ENCODE measurements around the gene LRRC23.
A peak's percentile ranks its signal among the peaks of the same experiment; 100 is the strongest.
"Not testable (repeated sequence)": the region's sequence is repeated elsewhere in the genome, so short reads cannot be mapped to it uniquely, and the experiment has no call there.

LRRC23 gene, protein sequence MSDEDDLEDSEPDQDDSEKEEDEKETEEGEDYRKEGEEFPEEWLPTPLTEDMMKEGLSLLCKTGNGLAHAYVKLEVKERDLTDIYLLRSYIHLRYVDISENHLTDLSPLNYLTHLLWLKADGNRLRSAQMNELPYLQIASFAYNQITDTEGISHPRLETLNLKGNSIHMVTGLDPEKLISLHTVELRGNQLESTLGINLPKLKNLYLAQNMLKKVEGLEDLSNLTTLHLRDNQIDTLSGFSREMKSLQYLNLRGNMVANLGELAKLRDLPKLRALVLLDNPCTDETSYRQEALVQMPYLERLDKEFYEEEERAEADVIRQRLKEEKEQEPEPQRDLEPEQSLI

GRCh38 chr12:6904280-6905276 is at the start of gene LRRC23:
LRRC23 (plus strand) TSS chr12:6904822; CDS start chr12:6905634, 812 bp downstream.
- peak; percentile 84 for DNase-seq

DNA sequence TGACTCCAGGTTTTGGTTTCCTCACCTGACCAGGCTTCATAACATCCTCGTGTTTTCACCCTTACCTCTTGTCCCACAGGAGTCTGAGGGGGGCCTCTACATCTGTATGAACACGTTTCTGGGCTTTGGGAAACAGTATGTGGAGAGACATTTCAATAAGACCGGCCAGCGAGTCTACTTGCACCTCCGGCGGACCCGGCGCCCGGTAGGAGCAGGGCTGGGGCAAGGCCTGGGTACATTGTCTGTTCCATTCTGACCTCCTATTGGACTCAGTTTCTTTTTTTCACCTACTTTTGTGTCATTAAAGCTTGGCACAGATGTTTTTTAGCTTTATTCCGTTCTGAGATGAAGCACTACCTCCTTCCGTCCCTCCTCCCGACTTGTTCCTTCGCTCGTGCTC is 49.3 kb upstream of the LRRC23 start:
- DNase-seq, result no peak

DNA sequence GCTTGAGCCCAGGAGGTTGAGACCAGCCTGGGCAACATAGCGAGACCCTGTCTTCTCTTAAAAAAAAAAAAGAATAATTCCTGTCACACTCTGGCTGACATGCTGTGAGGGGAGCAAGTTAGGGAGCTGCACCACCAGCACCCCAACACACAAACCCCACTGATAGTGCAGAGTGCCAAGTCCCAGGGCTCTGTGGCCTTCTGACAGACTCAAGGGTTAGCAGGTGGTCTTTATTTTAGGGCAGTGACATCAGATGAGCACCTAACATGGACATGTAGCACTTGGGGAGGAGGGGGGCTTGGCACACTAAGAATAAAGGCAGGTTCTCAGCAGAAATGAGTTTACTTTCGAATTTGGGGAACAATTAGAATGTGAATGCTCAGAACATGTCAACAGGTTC is 45.8 kb upstream of the LRRC23 start:
- no peak for DNase-seq

DNA sequence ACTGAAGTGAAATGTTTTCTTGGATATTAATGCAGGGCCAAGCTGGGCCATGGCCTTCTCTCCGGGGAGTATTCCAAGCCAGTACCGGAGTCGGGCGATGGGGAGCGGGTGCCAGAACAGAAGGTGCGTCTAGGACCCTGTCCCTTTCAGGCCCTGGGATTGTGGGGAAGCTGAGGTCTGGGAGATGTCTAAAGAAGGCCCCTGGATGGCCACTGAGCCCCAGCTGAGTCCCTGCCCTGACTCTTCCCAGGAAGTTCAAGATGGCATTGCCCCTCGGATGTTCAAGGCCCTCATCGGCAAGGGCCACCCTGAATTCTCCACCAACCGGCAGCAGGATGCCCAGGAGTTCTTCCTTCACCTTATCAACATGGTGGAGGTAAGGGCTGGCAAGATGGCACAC is 44.5 kb upstream of the LRRC23 start:
- DNase-seq, result no peak

GRCh38 chr12:6860942-6861341 is 43.7 kb upstream of the LRRC23 start:
- no peak for DNase-seq

- no peak for DNase-seq
Observed at GRCh38 chr12:6861391-6861790, 43.2 kb upstream of the LRRC23 start.

DNA sequence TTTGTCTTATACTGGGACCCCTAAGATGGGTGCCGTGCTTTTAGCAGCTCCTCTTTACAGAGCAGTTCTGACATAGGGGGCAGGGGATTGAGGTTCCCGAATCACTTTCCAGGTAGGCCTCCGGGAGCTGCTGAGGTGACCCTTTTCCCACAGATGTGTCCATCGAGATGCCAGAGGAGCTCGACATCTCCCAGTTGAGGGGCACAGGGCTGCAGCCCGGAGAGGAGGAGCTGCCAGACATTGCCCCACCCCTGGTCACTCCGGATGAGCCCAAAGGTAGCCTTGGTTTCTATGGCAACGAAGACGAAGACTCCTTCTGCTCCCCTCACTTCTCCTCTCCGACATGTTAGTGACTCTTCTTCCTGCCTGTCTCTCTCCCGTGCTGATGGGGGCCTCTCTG is 41.6 kb upstream of the LRRC23 start:
- DNase-seq, result no peak

- DNase-seq, result peak; percentile 43
Observed at GRCh38 chr12:6863586-6864321, 40.9 kb upstream of the LRRC23 start.

DNA sequence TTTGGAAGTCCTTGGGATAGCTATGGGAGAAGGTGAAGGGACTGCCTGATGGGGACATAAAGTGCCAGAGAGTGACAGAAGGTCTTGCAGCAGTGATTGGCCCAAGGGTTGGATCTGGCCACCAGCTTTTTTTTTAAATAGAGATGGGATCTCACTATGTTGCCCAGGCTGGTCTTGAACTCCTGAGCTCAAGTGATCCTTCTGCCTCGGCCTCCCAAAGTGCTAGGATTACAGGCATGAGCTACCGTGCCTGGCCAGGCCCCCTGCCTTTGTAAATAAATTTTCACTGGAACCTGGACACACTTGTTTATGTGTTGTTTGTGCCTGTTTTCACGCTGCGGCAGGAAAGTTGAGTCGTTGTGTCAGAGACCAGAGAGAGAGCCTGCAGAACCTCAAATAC is 39.3 kb upstream of the LRRC23 start:
- DNase-seq, result not testable (repeated sequence)

DNA sequence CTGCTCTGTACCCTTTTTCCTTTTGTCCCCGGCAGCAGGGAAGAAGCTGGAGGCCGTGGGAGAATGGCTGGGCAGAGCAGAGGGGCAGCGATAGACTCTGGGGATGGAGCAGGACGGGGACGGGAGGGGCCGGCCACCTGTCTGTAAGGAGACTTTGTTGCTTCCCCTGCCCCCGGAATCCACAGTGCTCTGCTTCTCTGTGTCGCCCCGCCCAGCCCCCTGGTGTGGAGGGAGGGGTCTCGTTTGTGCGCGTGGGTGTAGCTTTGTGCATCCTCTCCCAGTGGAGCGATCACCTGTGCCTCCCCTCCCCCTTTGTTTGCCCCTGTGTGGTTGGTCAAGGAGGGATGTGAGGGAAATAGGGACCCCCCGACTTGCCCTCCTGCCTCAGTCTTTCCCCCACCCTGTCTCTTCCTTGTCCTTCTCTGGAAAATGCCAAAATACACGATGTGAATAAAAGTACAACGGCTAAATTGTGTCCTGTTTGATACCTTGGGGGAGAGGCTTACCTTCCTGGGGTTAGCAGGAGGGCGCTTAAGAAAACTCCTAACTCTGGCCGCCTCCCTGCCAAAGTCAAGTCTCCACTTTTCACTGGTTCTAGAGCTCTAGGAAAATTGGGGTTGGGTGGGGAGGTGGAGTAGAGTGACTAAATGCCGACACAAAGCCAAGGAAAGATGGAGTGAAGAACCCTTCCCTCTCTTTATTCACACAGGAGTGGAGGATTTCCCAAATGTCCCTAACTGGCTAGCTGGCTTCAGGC is 38.3 kb upstream of the LRRC23 start:
- no peak for DNase-seq

GRCh38 chr12:6866920-6867412 is 37.7 kb upstream of the LRRC23 start:
- DNase-seq, result no peak

DNA sequence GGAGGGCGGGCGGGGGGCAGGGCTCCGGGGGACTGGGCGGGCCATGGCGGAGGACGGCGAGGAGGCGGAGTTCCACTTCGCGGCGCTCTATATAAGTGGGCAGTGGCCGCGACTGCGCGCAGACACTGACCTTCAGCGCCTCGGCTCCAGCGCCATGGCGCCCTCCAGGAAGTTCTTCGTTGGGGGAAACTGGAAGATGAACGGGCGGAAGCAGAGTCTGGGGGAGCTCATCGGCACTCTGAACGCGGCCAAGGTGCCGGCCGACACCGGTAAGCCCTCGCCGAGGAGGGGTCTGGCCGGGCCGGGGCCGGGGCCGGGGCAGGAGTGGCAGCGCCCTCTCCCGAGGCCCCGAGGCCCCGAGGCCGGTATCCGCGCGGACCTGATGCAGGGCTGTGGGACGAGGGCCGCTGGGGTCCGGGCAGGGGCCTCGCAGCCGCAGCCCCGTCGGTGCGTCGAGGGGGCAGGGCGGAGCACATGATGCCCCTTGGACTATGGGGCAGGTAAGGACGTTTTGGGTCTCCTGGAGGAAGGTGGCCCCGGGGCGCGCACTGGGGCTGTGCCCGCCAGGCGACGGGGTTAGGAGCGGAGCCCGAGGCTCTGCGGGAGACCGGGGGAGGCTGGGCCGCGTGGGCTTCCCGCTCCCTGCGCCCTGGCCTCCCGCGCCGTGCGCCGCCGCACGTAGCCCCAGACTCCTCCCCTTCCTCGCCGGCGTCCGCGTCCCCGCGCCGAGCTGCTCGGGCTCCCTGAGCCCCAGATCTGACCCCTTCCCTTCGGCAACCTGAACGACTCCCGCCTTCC is 37.0 kb upstream of the LRRC23 start, which contains the start of gene TPI1:
Gene TPI1 (plus strand): TSS at position 119 of the 798 bp plus-strand sequence. CDS start 36 bp downstream, at position 155.
- DNase-seq, result peak; percentile 47

GRCh38 chr12:6868211-6869048 is 36.2 kb upstream of the LRRC23 start:
- DNase-seq, result no peak

DNA sequence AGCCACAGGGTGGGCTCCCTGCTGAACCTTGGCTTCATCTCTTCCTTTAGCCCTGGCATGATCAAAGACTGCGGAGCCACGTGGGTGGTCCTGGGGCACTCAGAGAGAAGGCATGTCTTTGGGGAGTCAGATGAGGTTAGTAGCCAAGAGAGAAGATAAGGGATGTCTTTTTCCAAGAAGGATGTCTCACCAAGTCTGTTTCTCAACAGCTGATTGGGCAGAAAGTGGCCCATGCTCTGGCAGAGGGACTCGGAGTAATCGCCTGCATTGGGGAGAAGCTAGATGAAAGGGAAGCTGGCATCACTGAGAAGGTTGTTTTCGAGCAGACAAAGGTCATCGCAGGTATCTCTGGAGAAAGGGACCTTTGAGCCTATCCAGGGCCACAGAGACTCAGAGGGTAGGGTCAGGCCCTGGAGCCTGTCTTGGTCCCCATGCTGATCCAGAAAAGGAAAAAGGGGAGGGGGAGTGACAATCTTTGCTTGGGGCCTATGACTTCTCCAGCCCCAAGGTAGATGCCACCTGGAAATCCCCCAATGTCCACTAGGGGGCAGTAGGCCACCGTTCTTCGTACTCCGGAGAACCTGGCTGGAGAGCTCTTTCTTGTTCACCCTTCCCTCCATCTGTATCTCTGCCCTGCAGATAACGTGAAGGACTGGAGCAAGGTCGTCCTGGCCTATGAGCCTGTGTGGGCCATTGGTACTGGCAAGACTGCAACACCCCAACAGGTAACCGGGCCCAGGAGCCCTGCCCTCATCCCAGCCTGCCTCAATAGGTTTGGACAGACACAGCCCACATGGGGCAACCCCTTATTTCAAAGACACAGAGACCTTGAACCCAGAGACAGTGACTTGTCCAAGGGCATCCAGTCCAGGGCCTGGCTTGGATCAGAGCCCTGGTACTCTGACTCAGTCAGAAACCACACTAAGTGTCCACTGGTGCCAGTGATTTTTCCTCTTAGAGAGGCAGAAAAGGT is 35.3 kb upstream of the LRRC23 start:
- peak; percentile 32 for DNase-seq

DNA sequence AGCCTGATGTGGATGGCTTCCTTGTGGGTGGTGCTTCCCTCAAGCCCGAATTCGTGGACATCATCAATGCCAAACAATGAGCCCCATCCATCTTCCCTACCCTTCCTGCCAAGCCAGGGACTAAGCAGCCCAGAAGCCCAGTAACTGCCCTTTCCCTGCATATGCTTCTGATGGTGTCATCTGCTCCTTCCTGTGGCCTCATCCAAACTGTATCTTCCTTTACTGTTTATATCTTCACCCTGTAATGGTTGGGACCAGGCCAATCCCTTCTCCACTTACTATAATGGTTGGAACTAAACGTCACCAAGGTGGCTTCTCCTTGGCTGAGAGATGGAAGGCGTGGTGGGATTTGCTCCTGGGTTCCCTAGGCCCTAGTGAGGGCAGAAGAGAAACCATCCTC is 34.3 kb upstream of the LRRC23 start:
- DNase-seq, result not testable (repeated sequence)

GRCh38 chr12:6871052-6871957 is 33.3 kb upstream of the LRRC23 start:
- DNase-seq, result peak; percentile 60
